T-cell (primary cell): ENCODE data around the gene TPRG1. TPM values are rescaled to one million over a fixed set of nuclear protein-coding genes. Genes with fewer than 3 reads are reported as not detected.

Experiments
- ATAC-seq, 4 experiments: fragments of 200-7000 bp in 3 of 4; fragments of 150-1000 bp in 1 of 4; cut with Tn5 transposase; replicated peaks in 1 of 4; 1 replicate in 3 of 4; 2 replicates in 1 of 4; pipeline ENCODE4 v1.10.0; 2021; ENCODE audit warnings: moderate library complexity in 3 of 4, mild to moderate bottlenecking in 2 of 4, moderate number of reproducible peaks in 1 of 4
- CTCF ChIA-PET, 2 donors: fragments of 300-600 bp; sonication (Branson Sonifier 250); formaldehyde crosslinking; loops; one replicate each; lab custom pipeline; 2022; ENCODE audit warnings: antibody characterized with exemption in 2 of 2; lab: Charles Lee
- POLR2A ChIA-PET, 2 donors: fragments of 300-600 bp; sonication (Branson Sonifier 250); formaldehyde crosslinking; loops; one replicate each; lab custom pipeline; 2022; ENCODE audit warnings: antibody characterized with exemption in 2 of 2; lab: Charles Lee
- DNase-seq, 35 experiments: peaks; one replicate each; pipeline versions ENCODE4 v3.0.0 to v3.0.0-alpha.2; 2013 to 2023
- H3K27ac ChIP-seq: one replicate; pipeline ENCODE4 v1.5.1; 2013; ENCODE audit warnings: low read length
- H3K27me3 ChIP-seq, 2 experiments: replicated peaks in 1 of 2; 1 replicate in 1 of 2; 2 replicates in 1 of 2; pipeline versions ENCODE4 v1.6.1 to v1.7.0; 2013; ENCODE audit warnings: low read length in 1 of 2, mixed read lengths in 1 of 2; ENCODE audit not compliant: control insufficient read depth in 2 of 2, insufficient read depth in 2 of 2; ENCODE audit errors: extremely low read depth in 1 of 2
- H3K36me3 ChIP-seq, 2 donors: 1 replicate in 1 of 2; 2 replicates in 1 of 2; pipeline versions ENCODE4 v1.6.1 to v1.7.0; 2013; ENCODE audit warnings: low read length in 1 of 2; ENCODE audit not compliant: control insufficient read depth in 2 of 2, insufficient read depth in 1 of 2; ENCODE audit errors: extremely low read depth in 1 of 2
- H3K4me1 ChIP-seq, 2 experiments: 1 replicate in 1 of 2; 2 replicates in 1 of 2; pipeline versions ENCODE4 v1.6.1 to v1.7.0; 2013; ENCODE audit warnings: low read length in 2 of 2, mixed read lengths in 1 of 2; ENCODE audit not compliant: insufficient read depth in 2 of 2, control insufficient read depth in 1 of 2; ENCODE audit errors: extremely low read depth in 1 of 2
- H3K4me3 ChIP-seq, 2 donors: 1 replicate in 1 of 2; 2 replicates in 1 of 2; pipeline versions ENCODE4 v1.5.1 to v1.7.0; 2013; ENCODE audit warnings: mild to moderate bottlenecking in 2 of 2, low read length in 1 of 2, moderate library complexity in 1 of 2; ENCODE audit not compliant: control insufficient read depth in 1 of 2; ENCODE audit errors: extremely low read depth in 1 of 2
- H3K9me3 ChIP-seq: 2 replicates; pipeline ENCODE4 v1.7.0; 2013
- H3K27ac Mint-ChIP-seq, 2 donors: one replicate each; pipeline ENCODE4 v1.8.0; 2020 to 2021; ENCODE audit warnings: mild to moderate bottlenecking in 2 of 2, mixed read lengths in 2 of 2
- H3K27me3 Mint-ChIP-seq, 2 donors: one replicate each; pipeline ENCODE4 v1.8.0; 2021 to 2022; ENCODE audit warnings: mixed read lengths in 2 of 2
- H3K36me3 Mint-ChIP-seq: one replicate; pipeline ENCODE4 v1.8.0; 2021; ENCODE audit warnings: mixed read lengths
- H3K4me1 Mint-ChIP-seq, 3 donors: one replicate each; pipeline ENCODE4 v1.8.0; 2020 to 2022; ENCODE audit warnings: mixed read lengths in 3 of 3, mild to moderate bottlenecking in 1 of 3
- H3K4me3 Mint-ChIP-seq, 3 donors: one replicate each; pipeline ENCODE4 v1.8.0; 2020 to 2022; ENCODE audit warnings: mild to moderate bottlenecking in 3 of 3, mixed read lengths in 3 of 3, moderate library complexity in 3 of 3
- H3K9me3 Mint-ChIP-seq, 3 donors: one replicate each; pipeline ENCODE4 v1.8.0; 2020 to 2022; ENCODE audit warnings: mixed read lengths in 3 of 3
- WGBS: methylation state at CpG from one replicate; pipeline ENCODE4 v1.1.5; 2013; ENCODE audit warnings: missing lambda C conversion rate; ENCODE audit not compliant: insufficient coverage; 5-methylcytosine and 5-hydroxymethylcytosine counted together
- total RNA-seq, 35 experiments: library from RNA in 6 of 35; stranded (reverse) in 6 of 35; fragments of 120-200 nt in 1 of 35; gene quantifications; one replicate each; pipeline versions ENCODE4 v1.2.1 to v1.2.4 and lab custom pipeline; 2013 to 2026

Gene TPRG1
- total RNA-seq, 5 donors from 2014 or later (not counting 1 experiment from before 2014, with no cell fraction given), result 5.6 to 28.4 (median 15.5) TPM

DNA sequence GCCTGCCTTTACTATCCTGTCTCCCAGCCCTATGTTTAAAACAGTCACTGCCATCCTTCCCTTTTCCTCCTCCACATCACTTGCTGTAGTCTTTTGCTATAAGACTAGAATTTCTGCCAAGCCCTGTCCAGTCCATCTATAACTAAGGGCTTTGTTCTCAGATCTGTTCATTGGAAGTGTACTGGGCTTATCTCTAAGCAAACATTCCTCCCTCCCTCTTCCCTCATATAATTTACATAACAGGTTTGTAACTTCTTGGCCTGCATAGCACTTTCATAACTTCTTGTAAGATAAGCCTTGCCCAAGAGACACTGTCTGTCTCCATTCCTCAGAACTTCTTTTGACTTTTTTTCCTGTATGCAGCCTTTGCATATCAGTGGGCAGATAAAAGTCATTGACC is 16.7 kb downstream of the TPRG1 start:
- Mint-ChIP-seq H3K9me3 (peaks cover 12 to 27% (median 22%) of the 10 kb centered on the region in 3 donors), H3K4me1 (no peaks in the 10 kb centered on the region), H3K27ac (no peak overlapping the region), H3K4me3 (no peak overlapping the region), H3K27me3 (no peaks in the 10 kb centered on the region), H3K36me3 (peaks cover 9% of the 10 kb centered on the region)
- Histone ChIP-seq H3K27ac (no peak overlapping the region), H3K36me3 (no peaks in the 10 kb centered on the region), H3K27me3 (no peaks in the 10 kb centered on the region), H3K4me1 (no peaks in the 10 kb centered on the region), H3K9me3 (peaks cover 10% of the 10 kb centered on the region), H3K4me3 (no peak overlapping the region)
- DNase-seq (no peak), ATAC-seq (no peak)
- ChIA-PET CTCF (no interaction called here), POLR2A (no interaction called here)

DNA sequence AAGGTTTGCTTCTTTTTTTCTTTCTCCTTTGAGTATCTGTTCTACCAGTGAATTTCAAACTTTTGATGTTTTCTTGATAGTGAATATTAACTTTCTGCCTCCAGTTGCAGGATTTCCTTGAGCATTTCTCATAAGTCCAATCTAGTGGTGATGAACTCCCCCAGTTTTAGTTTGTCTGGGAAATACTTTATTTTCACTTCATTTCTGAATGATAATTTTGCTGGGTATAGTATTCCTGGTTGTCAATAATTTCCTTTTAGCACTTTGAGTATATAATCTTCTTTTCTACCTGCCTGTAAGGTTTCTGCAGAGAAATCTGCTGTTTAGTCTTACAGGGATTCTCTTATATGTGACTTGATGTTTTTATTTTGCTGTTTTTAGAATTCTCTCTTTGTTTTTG is 21.0 kb downstream of the TPRG1 start:
- H3K9me3 Mint-ChIP-seq, result peaks cover 26 to 41% (median 38%) of the 10 kb centered on the region in 3 donors
- ChIA-PET POLR2A (interaction anchor here in 1 of 2 donors (0.5 kb wide), 1 partner anchor 132 kb away, joined by 3 read pairs; no protein-coding TSS in a partner anchor), CTCF (no interaction called here)
- H3K4me1 Mint-ChIP-seq, result no peaks in the 10 kb centered on the region
- Histone ChIP-seq H3K27me3 (no peaks in the 10 kb centered on the region), H3K36me3 (no peaks in the 10 kb centered on the region), H3K4me1 (no peaks in the 10 kb centered on the region), H3K9me3 (peaks cover 14% of the 10 kb centered on the region), H3K4me3 (no peak overlapping the region), H3K27ac (no peak overlapping the region)
- no peak overlapping the region for H3K4me3 Mint-ChIP-seq
- H3K27me3 Mint-ChIP-seq, result peaks cover 3 to 4% of the 10 kb centered on the region in 2 donors
- ATAC-seq (no peak), DNase-seq (no peak)
- no peak overlapping the region for H3K27ac Mint-ChIP-seq
- H3K36me3 Mint-ChIP-seq, result peaks cover 20% of the 10 kb centered on the region

DNA sequence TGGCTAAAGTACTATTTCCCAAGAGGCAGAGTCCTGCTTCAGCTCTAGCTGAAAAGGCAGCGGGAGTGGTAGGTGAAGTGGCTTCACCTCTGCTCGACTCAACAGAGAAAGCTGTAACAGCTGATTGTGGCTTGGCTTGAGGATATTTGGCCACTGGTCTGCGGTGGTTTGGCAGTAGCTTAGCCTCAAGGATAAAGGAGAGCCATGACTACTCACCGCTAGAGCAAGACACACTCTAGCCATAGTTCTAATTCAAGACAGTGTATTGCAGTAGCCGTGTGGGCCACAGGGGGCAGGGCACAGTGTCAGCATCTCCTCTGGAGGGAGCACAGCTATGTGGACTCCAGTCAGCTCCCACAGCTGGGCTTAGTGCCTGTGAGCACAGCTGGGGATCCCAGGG is 23.5 kb downstream of the TPRG1 start:
- Histone ChIP-seq H3K27me3 (no peaks in the 10 kb centered on the region), H3K27ac (no peak overlapping the region), H3K9me3 (peaks cover 14% of the 10 kb centered on the region), H3K36me3 (no peaks in the 10 kb centered on the region), H3K4me1 (no peaks in the 10 kb centered on the region), H3K4me3 (no peak overlapping the region)
- ChIA-PET POLR2A (no interaction called here), CTCF (no interaction called here)
- WGBS, result 92% methylated on average over 3 of the region's 5 CpGs
- H3K4me3 Mint-ChIP-seq, result no peak overlapping the region
- DNase-seq (no peak), ATAC-seq (no peak)
- H3K4me1 Mint-ChIP-seq, result no peaks in the 10 kb centered on the region
- peaks cover 3 to 10% of the 10 kb centered on the region in 2 donors for H3K27me3 Mint-ChIP-seq
- H3K27ac Mint-ChIP-seq, result no peak overlapping the region
- peaks cover 31 to 45% (median 38%) of the 10 kb centered on the region in 3 donors for H3K9me3 Mint-ChIP-seq
- H3K36me3 Mint-ChIP-seq, result peaks cover 20% of the 10 kb centered on the region

DNA sequence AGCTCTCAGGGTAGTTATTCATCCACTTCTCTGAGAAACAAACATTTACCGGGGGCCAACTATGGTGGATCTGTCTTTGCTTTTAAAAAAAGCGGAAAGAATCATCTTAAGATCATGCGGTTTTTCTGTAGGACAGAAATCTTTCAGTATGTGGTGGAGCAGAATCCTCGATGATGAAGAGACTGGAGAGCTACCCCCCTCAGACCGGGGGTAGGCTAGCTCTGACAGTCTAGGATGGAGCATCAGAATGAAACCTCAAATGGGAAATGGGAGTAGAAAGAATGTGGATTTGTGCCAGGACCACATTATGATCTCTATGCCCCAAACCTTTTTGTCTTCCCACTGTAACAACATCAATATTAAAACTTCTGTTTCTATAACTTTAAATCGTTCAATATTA is 30.3 kb downstream of the TPRG1 start:
- H3K9me3 ChIP-seq, result no peaks in the 10 kb centered on the region
- CTCF ChIA-PET, result interaction anchor here in 1 of 2 donors (0.6 kb wide), 1 partner anchor 276 kb away, joined by 3 read pairs; no protein-coding TSS in a partner anchor
- H3K9me3 Mint-ChIP-seq, result peaks cover 4 to 7% (median 5%) of the 10 kb centered on the region in 3 donors
- no peak for ATAC-seq
- peaks cover 3% of the 10 kb centered on the region for H3K36me3 Mint-ChIP-seq
- H3K4me3 ChIP-seq, result no peak overlapping the region
- DNase-seq, result no peak
- H3K4me1 Mint-ChIP-seq, result no peaks in the 10 kb centered on the region
- H3K36me3 ChIP-seq, result no peaks in the 10 kb centered on the region
- H3K4me1 ChIP-seq, result peaks cover 0 to 2% of the 10 kb centered on the region in 2 experiments
- H3K27me3 ChIP-seq, result no peaks in the 10 kb centered on the region
- H3K4me3 Mint-ChIP-seq, result no peak overlapping the region
- H3K27ac Mint-ChIP-seq, result no peak overlapping the region
- peaks cover 1 to 8% of the 10 kb centered on the region in 2 donors for H3K27me3 Mint-ChIP-seq
- WGBS, result 87% methylated on average over 5 of the region's 6 CpGs
- H3K27ac ChIP-seq, result no peak overlapping the region
- POLR2A ChIA-PET, result no interaction called here

DNA sequence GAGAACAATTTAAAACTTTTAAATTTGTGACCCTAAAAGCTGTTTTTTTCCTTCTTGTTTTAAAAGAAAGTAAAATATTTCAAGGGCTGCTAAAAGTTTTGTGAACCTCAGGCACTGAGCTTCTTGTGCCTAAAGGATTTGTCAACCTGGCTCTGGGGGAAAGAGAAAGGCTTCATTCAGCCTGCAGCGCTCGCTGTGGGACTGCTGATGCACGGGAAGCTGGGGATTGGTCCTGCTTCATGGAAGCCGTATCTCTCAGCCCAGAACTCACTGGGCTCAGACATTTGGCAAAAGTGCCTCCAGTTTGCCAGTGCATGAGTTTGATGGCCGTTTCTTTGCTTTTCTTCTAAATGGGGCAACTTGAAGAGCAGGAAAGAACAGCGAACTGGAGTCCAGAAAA is 30.8 kb downstream of the TPRG1 start:
- POLR2A ChIA-PET, result no interaction called here
- H3K36me3 Mint-ChIP-seq, result no peaks in the 10 kb centered on the region

DNA sequence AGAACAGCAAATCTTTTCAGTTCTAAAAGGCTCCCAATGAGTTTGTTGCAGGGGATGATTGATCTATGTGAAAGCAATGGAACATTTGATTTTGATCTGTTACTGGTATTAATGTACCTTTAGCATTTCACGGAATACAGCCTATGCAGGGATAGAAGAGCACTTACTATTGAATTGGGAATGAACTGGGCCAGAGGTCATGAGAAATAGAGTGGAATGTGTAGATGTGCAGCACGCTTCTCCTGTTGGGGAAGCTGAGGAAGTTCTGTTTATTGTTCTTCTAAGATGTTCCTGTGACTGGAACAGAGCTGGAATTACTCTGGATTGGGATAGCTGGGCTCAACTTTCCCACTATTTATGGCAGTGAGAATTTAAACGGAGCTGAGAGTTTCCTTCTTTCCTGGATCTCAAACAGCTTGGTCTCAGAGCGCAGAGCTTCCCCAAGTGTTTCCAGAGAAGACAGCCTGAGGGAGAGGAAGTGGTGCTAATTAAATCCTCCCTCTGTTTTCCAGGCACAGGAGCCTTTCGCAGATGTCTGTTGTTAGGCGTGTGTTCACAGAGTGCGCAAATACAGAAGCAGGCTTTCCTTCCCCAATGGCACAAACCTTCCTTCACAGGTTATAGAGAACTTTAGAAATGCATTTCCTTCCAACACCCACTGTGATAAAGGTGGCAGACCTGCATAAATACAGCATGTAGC is 32.5 kb downstream of the TPRG1 start:
- POLR2A ChIA-PET, result no interaction called here
- H3K36me3 ChIP-seq, result no peaks in the 10 kb centered on the region
- Mint-ChIP-seq H3K27me3 (peaks cover 4 to 15% of the 10 kb centered on the region in 2 donors), H3K9me3 (no peaks in the 10 kb centered on the region), H3K4me1 (no peaks in the 10 kb centered on the region), H3K36me3 (no peaks in the 10 kb centered on the region), H3K27ac (no peak overlapping the region), H3K4me3 (no peak overlapping the region)
- peaks cover 0 to 2% of the 10 kb centered on the region in 2 experiments for H3K4me1 ChIP-seq
- ATAC-seq (no peak), DNase-seq (no peak)
- no peaks in the 10 kb centered on the region for H3K27me3 ChIP-seq
- no peak overlapping the region for H3K4me3 ChIP-seq
- H3K27ac ChIP-seq, result no peak overlapping the region
- WGBS, result 73% methylated on average over 2 of the region's 7 CpGs
- no peaks in the 10 kb centered on the region for H3K9me3 ChIP-seq
- CTCF ChIA-PET, result no interaction called here

More for the DNA sequence above, 30.8 kb downstream of the TPRG1 start:
- Mint-ChIP-seq H3K4me3 (no peak overlapping the region), H3K4me1 (no peaks in the 10 kb centered on the region), H3K27me3 (peaks cover 1 to 10% of the 10 kb centered on the region in 2 donors), H3K27ac (no peak overlapping the region), H3K9me3 (peaks cover 0 to 5% (median 4%) of the 10 kb centered on the region in 3 donors)
- CTCF ChIA-PET, result interaction anchor here in 1 of 2 donors (0.6 kb wide), 1 partner anchor 276 kb away, joined by 3 read pairs; no protein-coding TSS in a partner anchor
- no peaks in the 10 kb centered on the region for H3K36me3 ChIP-seq
- ATAC-seq (no peak), DNase-seq (no peak)
- H3K4me1 ChIP-seq, result peaks cover 0 to 2% of the 10 kb centered on the region in 2 experiments
- WGBS, result 64% methylated on average over 5 of the region's 6 CpGs
- no peaks in the 10 kb centered on the region for H3K9me3 ChIP-seq
- no peak overlapping the region for H3K4me3 ChIP-seq
- H3K27ac ChIP-seq, result no peak overlapping the region
- H3K27me3 ChIP-seq, result no peaks in the 10 kb centered on the region
